ENCODE results near the gene SGCD.

SGCD gene

DNA sequence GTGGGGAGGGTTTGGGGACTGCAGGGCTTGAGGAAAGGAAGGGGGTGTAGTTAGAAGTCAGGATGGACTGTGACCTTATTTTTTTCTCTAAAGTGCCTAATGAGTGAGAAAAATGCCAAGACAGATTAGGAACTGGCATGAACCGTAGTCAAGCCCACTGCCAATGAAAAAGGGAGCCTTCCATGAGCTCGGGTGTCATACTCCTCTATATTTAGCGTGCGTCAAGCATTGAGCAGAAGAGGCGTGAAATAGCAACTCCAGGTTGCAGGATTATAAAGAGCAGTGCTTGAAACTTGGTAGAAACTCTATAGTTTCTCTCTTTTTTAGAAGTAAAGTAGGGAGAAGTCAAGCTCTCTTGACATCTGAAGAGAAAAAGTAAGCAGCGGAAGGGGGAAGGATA lies 1.8 kb downstream of the SGCD start:
- no peak for TF ChIP-seq PAX5 (IDR thresholded peaks at IDR 0.05; ENCODE audit: insufficient read depth, low read length, severe bottlenecking)
- no peak for TF ChIP-seq SPI1 (IDR thresholded peaks at IDR 0.05; ENCODE audit: low read depth, low read length)
- no peak for TF ChIP-seq POLR2AphosphoS5 (IDR thresholded peaks at IDR 0.05; ENCODE audit: low read depth, low read length)
- no peak for TF ChIP-seq POU2F2 (IDR thresholded peaks at IDR 0.05; ENCODE audit: low read depth, low read length)
- TF ChIP-seq TAF1 (IDR thresholded peaks at IDR 0.05; ENCODE audit: low read depth, low read length): no peak
- TF ChIP-seq POLR2A (IDR thresholded peaks at IDR 0.05; ENCODE audit: low read depth, low read length): no peak
- FAIRE-seq (no peak), DNase-seq (ENCODE audit: insufficient read length, low spot score) (no peak)

DNA sequence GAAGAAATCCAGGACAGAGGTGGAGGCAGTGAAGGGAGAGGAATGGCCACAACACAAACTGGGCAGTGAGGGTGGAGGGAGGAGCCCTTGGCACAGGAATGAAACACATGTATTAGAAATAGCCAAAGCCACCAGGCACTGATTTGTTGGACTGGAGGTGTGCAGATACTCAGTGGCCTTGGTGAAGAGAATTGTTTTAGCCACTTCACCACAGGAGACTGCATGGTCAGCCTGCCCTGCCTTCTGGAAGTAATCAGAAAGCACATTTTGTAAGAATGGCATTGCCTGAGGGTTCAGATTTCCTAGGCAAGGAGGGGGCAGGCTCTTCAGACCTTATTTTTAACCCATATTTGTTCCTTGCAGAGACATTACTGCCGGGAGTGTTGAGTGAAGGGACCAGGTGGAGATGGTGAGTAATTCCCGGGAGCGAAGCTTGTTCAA lies 2.2 kb downstream of the SGCD start:
- TF ChIP-seq POU2F2 (IDR thresholded peaks at IDR 0.05; ENCODE audit: low read depth, low read length) (no peak), PAX5 (IDR thresholded peaks at IDR 0.05; ENCODE audit: insufficient read depth, low read length, severe bottlenecking) (no peak), POLR2A (IDR thresholded peaks at IDR 0.05; ENCODE audit: low read depth, low read length) (no peak), SPI1 (IDR thresholded peaks at IDR 0.05; ENCODE audit: low read depth, low read length) (no peak), TAF1 (IDR thresholded peaks at IDR 0.05; ENCODE audit: low read depth, low read length) (no peak), POLR2AphosphoS5 (IDR thresholded peaks at IDR 0.05; ENCODE audit: low read depth, low read length) (no peak)
- DNase-seq (ENCODE audit: insufficient read length, low spot score) (no peak), FAIRE-seq (no peak)

- DNase-seq (ENCODE audit: insufficient read length, low spot score) (no peak), FAIRE-seq (no peak)
- TF ChIP-seq POLR2AphosphoS5 (IDR thresholded peaks at IDR 0.05; ENCODE audit: low read depth, low read length) (no peak), PAX5 (IDR thresholded peaks at IDR 0.05; ENCODE audit: insufficient read depth, low read length, severe bottlenecking) (no peak), SPI1 (IDR thresholded peaks at IDR 0.05; ENCODE audit: low read depth, low read length) (no peak), TAF1 (IDR thresholded peaks at IDR 0.05; ENCODE audit: low read depth, low read length) (no peak), POU2F2 (IDR thresholded peaks at IDR 0.05; ENCODE audit: low read depth, low read length) (no peak), POLR2A (IDR thresholded peaks at IDR 0.05; ENCODE audit: low read depth, low read length) (no peak)
Measured at GRCh38 chr5:156330141-156330870, 3.3 kb downstream of the SGCD start.

DNA sequence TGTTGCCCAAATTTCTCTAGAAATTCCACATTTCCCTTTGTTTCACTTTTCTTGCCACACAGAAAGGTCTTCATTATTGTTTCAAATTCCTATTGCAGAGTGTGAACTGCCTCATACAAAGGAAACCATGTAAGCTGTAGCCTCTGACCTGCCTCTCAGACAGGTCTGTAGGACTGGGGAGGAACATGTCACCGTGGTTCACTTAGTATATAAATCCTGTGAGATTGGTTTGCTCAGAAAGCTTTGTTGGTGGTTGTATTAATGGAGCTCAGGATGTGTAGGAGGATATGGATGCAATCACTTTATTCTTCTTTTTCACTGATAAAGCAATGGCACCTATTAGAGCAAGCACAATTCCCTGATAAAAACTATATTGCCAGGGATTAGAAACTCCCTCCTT lies 4.2 kb downstream of the SGCD start:
- FAIRE-seq (no peak), DNase-seq (ENCODE audit: insufficient read length, low spot score) (no peak)
- no peak for TF ChIP-seq TAF1 (IDR thresholded peaks at IDR 0.05; ENCODE audit: low read depth, low read length)
- TF ChIP-seq PAX5 (IDR thresholded peaks at IDR 0.05; ENCODE audit: insufficient read depth, low read length, severe bottlenecking): no peak
- TF ChIP-seq POU2F2 (IDR thresholded peaks at IDR 0.05; ENCODE audit: low read depth, low read length): no peak
- no peak for TF ChIP-seq POLR2A (IDR thresholded peaks at IDR 0.05; ENCODE audit: low read depth, low read length)
- no peak for TF ChIP-seq SPI1 (IDR thresholded peaks at IDR 0.05; ENCODE audit: low read depth, low read length)
- no peak for TF ChIP-seq POLR2AphosphoS5 (IDR thresholded peaks at IDR 0.05; ENCODE audit: low read depth, low read length)

- no peak for DNase-seq (ENCODE audit: insufficient read length, low spot score)
- FAIRE-seq: no peak
- TF ChIP-seq TAF1 (IDR thresholded peaks at IDR 0.05; ENCODE audit: low read depth, low read length) (no peak), POU2F2 (IDR thresholded peaks at IDR 0.05; ENCODE audit: low read depth, low read length) (no peak), POLR2A (IDR thresholded peaks at IDR 0.05; ENCODE audit: low read depth, low read length) (no peak), POLR2AphosphoS5 (IDR thresholded peaks at IDR 0.05; ENCODE audit: low read depth, low read length) (no peak), SPI1 (IDR thresholded peaks at IDR 0.05; ENCODE audit: low read depth, low read length) (no peak), PAX5 (IDR thresholded peaks at IDR 0.05; ENCODE audit: insufficient read depth, low read length, severe bottlenecking) (no peak)
Measured at GRCh38 chr5:156331845-156332244, 4.9 kb downstream of the SGCD start.

- FAIRE-seq: no peak
Measured at GRCh38 chr5:156332245-156332644, 5.3 kb downstream of the SGCD start.

GRCh38 chr5:156339139-156339841 lies 12.3 kb downstream of the SGCD start:
- no peak for TF ChIP-seq POLR2A (IDR thresholded peaks at IDR 0.05; ENCODE audit: low read depth, low read length)
- TF ChIP-seq POLR2AphosphoS5 (IDR thresholded peaks at IDR 0.05; ENCODE audit: low read depth, low read length): no peak
- no peak for TF ChIP-seq SPI1 (IDR thresholded peaks at IDR 0.05; ENCODE audit: low read depth, low read length)
- no peak for TF ChIP-seq PAX5 (IDR thresholded peaks at IDR 0.05; ENCODE audit: insufficient read depth, low read length, severe bottlenecking)
- DNase-seq (ENCODE audit: insufficient read length, low spot score): no peak
- FAIRE-seq: no peak

More at GRCh38 chr5:156332245-156332644, 5.3 kb downstream of the SGCD start:
- no peak for DNase-seq (ENCODE audit: insufficient read length, low spot score)
- TF ChIP-seq TAF1 (IDR thresholded peaks at IDR 0.05; ENCODE audit: low read depth, low read length): no peak
- TF ChIP-seq PAX5 (IDR thresholded peaks at IDR 0.05; ENCODE audit: insufficient read depth, low read length, severe bottlenecking): no peak
- TF ChIP-seq SPI1 (IDR thresholded peaks at IDR 0.05; ENCODE audit: low read depth, low read length): no peak
- TF ChIP-seq POLR2AphosphoS5 (IDR thresholded peaks at IDR 0.05; ENCODE audit: low read depth, low read length): no peak
- no peak for TF ChIP-seq POLR2A (IDR thresholded peaks at IDR 0.05; ENCODE audit: low read depth, low read length)
- no peak for TF ChIP-seq POU2F2 (IDR thresholded peaks at IDR 0.05; ENCODE audit: low read depth, low read length)

GRCh38 chr5:156340893-156341292 lies 13.9 kb downstream of the SGCD start:
- TF ChIP-seq PAX5 (IDR thresholded peaks at IDR 0.05; ENCODE audit: insufficient read depth, low read length, severe bottlenecking) (no peak), POLR2A (IDR thresholded peaks at IDR 0.05; ENCODE audit: low read depth, low read length) (no peak), POU2F2 (IDR thresholded peaks at IDR 0.05; ENCODE audit: low read depth, low read length) (no peak), POLR2AphosphoS5 (IDR thresholded peaks at IDR 0.05; ENCODE audit: low read depth, low read length) (no peak), TAF1 (IDR thresholded peaks at IDR 0.05; ENCODE audit: low read depth, low read length) (no peak), SPI1 (IDR thresholded peaks at IDR 0.05; ENCODE audit: low read depth, low read length) (no peak)
- FAIRE-seq (no peak), DNase-seq (ENCODE audit: insufficient read length, low spot score) (no peak)

DNA sequence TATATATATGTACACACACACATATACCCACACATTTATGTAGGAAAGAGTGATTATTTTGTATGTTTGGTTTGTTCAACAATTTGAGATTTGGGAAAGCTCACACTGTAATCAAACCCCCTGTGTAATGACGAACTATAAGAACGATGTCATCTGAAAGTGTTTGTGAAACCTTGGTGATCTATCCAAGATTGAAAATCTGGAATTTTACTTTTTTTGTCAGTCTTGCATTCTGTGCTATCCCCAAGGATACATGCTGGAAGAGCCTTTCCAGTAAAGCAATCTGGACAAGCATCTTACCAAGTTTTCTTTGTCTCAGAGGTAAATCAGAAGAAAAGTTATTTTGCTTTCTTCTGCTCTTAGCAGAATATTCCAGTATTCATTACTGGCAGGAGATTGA lies 23.3 kb downstream of the SGCD start:
- FAIRE-seq: no peak
- TF ChIP-seq POLR2A (IDR thresholded peaks at IDR 0.05; ENCODE audit: low read depth, low read length) (no peak), POU2F2 (IDR thresholded peaks at IDR 0.05; ENCODE audit: low read depth, low read length) (no peak), SPI1 (IDR thresholded peaks at IDR 0.05; ENCODE audit: low read depth, low read length) (no peak), POLR2AphosphoS5 (IDR thresholded peaks at IDR 0.05; ENCODE audit: low read depth, low read length) (no peak), TAF1 (IDR thresholded peaks at IDR 0.05; ENCODE audit: low read depth, low read length) (no peak), PAX5 (IDR thresholded peaks at IDR 0.05; ENCODE audit: insufficient read depth, low read length, severe bottlenecking) (no peak)
- DNase-seq (ENCODE audit: insufficient read length, low spot score): no peak

All from GM12891 (cell line).